Sigmoid colon (tissue), 7 donors: ENCODE measurements around the gene XRCC5. TPM values are rescaled to one million over a fixed set of nuclear protein-coding genes. Genes with fewer than 3 reads are reported as not detected.

Experiments used
- DNase-seq: peaks from one replicate; pipeline ENCODE4 v3.0.0-alpha.2; 2019
- H3K27ac ChIP-seq, 4 donors: fragments of 200-600 bp; sonication (generic); one replicate each; pipeline ENCODE4 v1.5.1; 2016 to 2019; ENCODE audit warnings: mild to moderate bottlenecking in 1 of 4
- H3K27me3 ChIP-seq, 3 donors: fragments of 200-600 bp; sonication (generic); one replicate each; pipeline ENCODE4 v1.5.1; 2019; ENCODE audit warnings: mild to moderate bottlenecking in 1 of 3
- H3K36me3 ChIP-seq, 4 donors: fragments of 200-600 bp; sonication (generic); one replicate each; pipeline ENCODE4 v1.5.1; 2016 to 2019
- H3K4me1 ChIP-seq, 4 donors: fragments of 200-600 bp; sonication (generic); one replicate each; pipeline ENCODE4 v1.5.1; 2017 to 2019
- H3K4me3 ChIP-seq, 4 donors: fragments of 200-600 bp; sonication (generic); one replicate each; pipeline ENCODE4 v1.5.1; 2017 to 2019; ENCODE audit warnings: mild to moderate bottlenecking in 2 of 4, moderate library complexity in 1 of 4
- H3K9me3 ChIP-seq, 4 donors: fragments of 200-600 bp in 3 of 4; sonication (generic) in 3 of 4; one replicate each; pipeline versions ENCODE4 v1.5.1 to v1.6.1; 2013 to 2019
- CTCF ChIP-seq, 4 experiments: fragments of 450-650 bp in 3 of 4; fragments of 200-600 bp in 1 of 4; IDR thresholded peaks; one replicate each; pipeline ENCODE4 v1.5.1; 2016 to 2019; ENCODE audit warnings: antibody characterized with exemption in 4 of 4, mild to moderate bottlenecking in 3 of 4, moderate library complexity in 2 of 4
- EP300 ChIP-seq, 4 donors: sonication (generic); formaldehyde crosslinking; IDR thresholded peaks; one replicate each; pipeline ENCODE4 v1.6.1; 2017; ENCODE audit warnings: antibody characterized with exemption in 4 of 4
- POLR2A ChIP-seq, 2 donors: fragments of 450-650 bp; IDR thresholded peaks; one replicate each; pipeline ENCODE4 v1.6.1; 2016; ENCODE audit warnings: antibody characterized with exemption in 2 of 2, mild to moderate bottlenecking in 2 of 2, moderate library complexity in 2 of 2
- POLR2AphosphoS5 ChIP-seq, 4 donors: sonication (generic); formaldehyde crosslinking; IDR thresholded peaks; one replicate each; pipeline ENCODE4 v1.6.1; 2017; ENCODE audit warnings: antibody characterized with exemption in 4 of 4
- WGBS, 2 donors: extraction: QIAGEN DNeasy Blood & Tissue Kit; methylation state at CpG; one replicate each; pipeline ENCODE4 v1.1.7; 2013; 5-methylcytosine and 5-hydroxymethylcytosine counted together
- intact Hi-C: fragments of 100-400 bp; cut with DNase I; formaldehyde crosslinking; loops from one replicate; pipeline ENCODE4 v1.15.1; 2023
- polyA plus RNA-seq, 3 donors: library from polyadenylated mRNA; stranded (reverse); fragments of 200-250 nt; gene quantifications; one replicate each; pipeline ENCODE4 v1.2.3, GENCODE V29; 2013
- total RNA-seq, 4 donors: library from RNA; depleted of rRNA; stranded (reverse); fragments of >200 nt; gene quantifications; one replicate each; pipeline ENCODE4 v1.1.0, GENCODE V29; 2016
- donor health status: healthy with polysubstance abuse.
- donor health status: Bipolar disorder and iron deficiency.
- donor health status: healthy.

The XRCC5 gene
- total and polyA plus RNA-seq, 7 donors: 70.3 to 152 (median 111) TPM

GRCh38 chr2:216156822-216157221, 47.7 kb downstream of the XRCC5 start:
- no peak for DNase-seq
- WGBS, 2 donors: 97 to 98% methylated on average over 13 of the region's 13 CpGs
- no peaks in the 10 kb centered on the region for H3K4me1 ChIP-seq
- H3K27ac ChIP-seq: no peak overlapping the region
- intact Hi-C loops: no loop called here
- H3K4me3 ChIP-seq: no peak overlapping the region
- no peaks in the 10 kb centered on the region for H3K9me3 ChIP-seq
- H3K27me3 ChIP-seq: no peaks in the 10 kb centered on the region
- peaks cover 11 to 75% (median 29%) of the 10 kb centered on the region in 4 donors for H3K36me3 ChIP-seq
- TF ChIP-seq POLR2A (IDR thresholded peaks at IDR 0.05): no peak
- no peak for TF ChIP-seq CTCF (IDR thresholded peaks at IDR 0.05)
- TF ChIP-seq EP300 (IDR thresholded peaks at IDR 0.05): no peak
- TF ChIP-seq POLR2AphosphoS5 (IDR thresholded peaks at IDR 0.05): no peak

DNA sequence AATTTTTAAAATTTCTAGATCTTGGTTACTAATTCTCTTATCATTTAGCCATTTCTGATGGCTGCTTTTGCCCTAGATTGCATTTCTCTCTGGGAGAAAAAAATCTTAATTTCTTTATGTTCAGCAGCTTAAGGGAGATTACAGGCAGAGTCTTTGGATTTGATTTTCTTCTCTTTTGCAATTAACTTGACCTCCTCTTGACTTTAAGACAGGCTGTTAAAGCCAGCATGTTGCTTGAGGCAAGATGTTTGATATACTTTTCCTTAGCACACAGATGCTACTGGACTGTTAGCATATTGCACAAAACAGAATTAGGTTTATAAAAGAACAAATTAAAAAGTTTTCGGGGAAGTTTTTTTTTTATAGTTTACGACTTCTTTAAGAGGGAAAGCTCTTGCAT, 50.0 kb downstream of the XRCC5 start:
- Histone ChIP-seq H3K4me1 (peaks cover 0 to 13% (median 6%) of the 10 kb centered on the region in 4 donors), H3K36me3 (peaks cover 15 to 72% (median 31%) of the 10 kb centered on the region in 4 donors), H3K4me3 (no peak overlapping the region), H3K27ac (no peak overlapping the region), H3K9me3 (no peaks in the 10 kb centered on the region), H3K27me3 (no peaks in the 10 kb centered on the region)
- intact Hi-C loops: no loop called here
- no peak for TF ChIP-seq POLR2AphosphoS5 (IDR thresholded peaks at IDR 0.05)
- no peak for DNase-seq
- 80 to 81% methylated on average over 2 of the region's 2 CpGs for WGBS, 2 donors

DNA sequence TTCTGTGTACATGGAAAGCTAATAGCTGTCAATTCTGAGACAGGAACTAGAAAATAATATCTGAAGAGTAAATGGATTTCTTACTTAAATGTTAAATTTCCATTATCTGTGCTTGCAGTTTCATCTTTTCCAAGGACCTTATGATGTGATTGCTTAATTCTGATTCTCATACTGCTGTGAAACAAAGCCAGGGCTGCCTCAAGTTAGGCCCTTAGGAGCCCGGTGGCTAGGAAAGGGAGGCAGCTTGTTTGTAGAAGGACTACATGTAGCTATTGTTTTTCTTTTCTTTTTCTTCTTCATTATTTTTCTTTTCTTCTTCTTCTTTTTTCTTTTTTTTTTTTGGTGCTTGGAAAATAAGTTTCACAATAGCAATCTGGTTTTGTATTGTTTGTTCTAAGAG, 50.5 kb downstream of the XRCC5 start:
- Histone ChIP-seq H3K36me3 (peaks cover 15 to 71% (median 33%) of the 10 kb centered on the region in 4 donors), H3K9me3 (no peaks in the 10 kb centered on the region), H3K27me3 (no peaks in the 10 kb centered on the region), H3K4me3 (no peak overlapping the region), H3K27ac (no peak overlapping the region), H3K4me1 (peaks cover 0 to 16% (median 7%) of the 10 kb centered on the region in 4 donors)
- DNase-seq: no peak
- 87 to 96% methylated on average over 1 of the region's 1 CpG for WGBS, 2 donors
- intact Hi-C loops: no loop called here
- TF ChIP-seq CTCF (IDR thresholded peaks at IDR 0.05): no peak

GRCh38 chr2:216160786-216161185, 51.6 kb downstream of the XRCC5 start:
- peaks cover 15 to 72% (median 35%) of the 10 kb centered on the region in 4 donors for H3K36me3 ChIP-seq
- TF ChIP-seq EP300 (IDR thresholded peaks at IDR 0.05) (no peak), CTCF (IDR thresholded peaks at IDR 0.05) (no peak), POLR2A (IDR thresholded peaks at IDR 0.05) (no peak), POLR2AphosphoS5 (IDR thresholded peaks at IDR 0.05) (no peak)
- intact Hi-C loops: no loop called here
- H3K4me1 ChIP-seq: peaks cover 0 to 17% (median 7%) of the 10 kb centered on the region in 4 donors
- no peak overlapping the region for H3K4me3 ChIP-seq
- no peak for DNase-seq
- WGBS, 2 donors: 86 to 96% methylated on average over 4 of the region's 4 CpGs
- H3K27me3 ChIP-seq: no peaks in the 10 kb centered on the region
- H3K27ac ChIP-seq: no peak overlapping the region
- no peaks in the 10 kb centered on the region for H3K9me3 ChIP-seq

DNA sequence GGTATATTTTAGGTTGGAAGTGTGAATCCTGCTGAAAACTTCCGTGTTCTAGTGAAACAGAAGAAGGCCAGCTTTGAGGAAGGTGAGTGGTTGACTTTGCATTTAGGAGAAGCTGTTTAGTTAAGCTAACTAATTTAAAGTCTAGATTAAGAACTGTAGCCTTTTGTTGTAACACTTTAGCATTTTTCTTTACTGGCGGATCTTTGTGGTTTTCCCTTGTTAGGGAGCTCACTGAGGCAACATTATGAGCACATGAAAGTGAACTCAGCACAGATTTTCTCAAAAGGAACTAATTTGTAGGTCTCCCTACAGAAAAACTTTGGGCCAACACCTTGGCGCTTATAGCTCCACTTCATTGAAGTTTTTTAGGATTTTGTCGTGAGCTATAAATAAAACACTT, 52.8 kb downstream of the XRCC5 start:
- 90 to 95% methylated on average over 4 of the region's 4 CpGs for WGBS, 2 donors
- TF ChIP-seq POLR2A (IDR thresholded peaks at IDR 0.05): no peak
- no peaks in the 10 kb centered on the region for H3K27me3 ChIP-seq
- no peak overlapping the region for H3K4me3 ChIP-seq
- H3K36me3 ChIP-seq: peaks cover 8 to 70% (median 33%) of the 10 kb centered on the region in 4 donors
- DNase-seq: no peak
- no peak overlapping the region for H3K27ac ChIP-seq
- intact Hi-C loops: no loop called here
- H3K4me1 ChIP-seq: peaks cover 0 to 17% (median 7%) of the 10 kb centered on the region in 4 donors
- H3K9me3 ChIP-seq: no peaks in the 10 kb centered on the region

DNA sequence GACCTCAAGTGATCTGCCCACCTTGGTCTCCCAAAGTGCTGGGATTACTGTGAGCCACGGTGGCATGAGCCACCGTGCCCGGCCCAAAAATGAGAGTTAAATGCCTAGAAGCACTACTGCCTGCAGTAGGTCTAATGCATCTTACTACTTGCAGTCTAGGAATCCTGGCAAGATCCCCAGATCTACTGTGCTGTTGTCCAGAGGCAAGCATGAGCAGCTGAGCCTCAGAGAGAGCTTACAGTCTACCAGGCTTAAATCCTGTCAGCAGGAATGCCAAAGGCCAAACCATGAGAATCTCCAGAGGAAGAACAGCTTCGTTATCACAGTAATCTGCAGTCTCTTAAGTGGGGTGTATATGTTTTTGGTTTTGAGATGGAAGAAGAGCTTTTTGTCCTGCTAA, 54.4 kb downstream of the XRCC5 start:
- Histone ChIP-seq H3K27me3 (no peaks in the 10 kb centered on the region), H3K4me3 (no peak overlapping the region), H3K9me3 (no peaks in the 10 kb centered on the region), H3K4me1 (peaks cover 0 to 17% (median 7%) of the 10 kb centered on the region in 4 donors), H3K27ac (peak overlapping the region in 2 of 4 donors; percentile 26 to 32), H3K36me3 (peaks cover 8 to 72% (median 33%) of the 10 kb centered on the region in 4 donors)
- WGBS, 2 donors: 87 to 94% methylated on average over 4 of the region's 4 CpGs
- no peak for DNase-seq
- intact Hi-C loops: no loop called here
- TF ChIP-seq POLR2A (IDR thresholded peaks at IDR 0.05): no peak
- peak in 2 of 4 donors; percentile 59 to 76 for TF ChIP-seq POLR2AphosphoS5 (IDR thresholded peaks at IDR 0.05)
